NCI-H345 treated with DMSO at 0.1 percent for 48 hours (cell line): ENCODE data around the gene ZNF319.
"Not testable (repeated sequence)": the region's sequence is repeated elsewhere in the genome, so short reads cannot be mapped to it uniquely, and the experiment has no call there.

Source experiments
- DNase-seq: peaks from one replicate; lab custom pipeline; 2025; ENCODE audit not compliant: unreplicated experiment; lab: John Stamatoyannopoulos, UW

ZNF319 gene

DNA sequence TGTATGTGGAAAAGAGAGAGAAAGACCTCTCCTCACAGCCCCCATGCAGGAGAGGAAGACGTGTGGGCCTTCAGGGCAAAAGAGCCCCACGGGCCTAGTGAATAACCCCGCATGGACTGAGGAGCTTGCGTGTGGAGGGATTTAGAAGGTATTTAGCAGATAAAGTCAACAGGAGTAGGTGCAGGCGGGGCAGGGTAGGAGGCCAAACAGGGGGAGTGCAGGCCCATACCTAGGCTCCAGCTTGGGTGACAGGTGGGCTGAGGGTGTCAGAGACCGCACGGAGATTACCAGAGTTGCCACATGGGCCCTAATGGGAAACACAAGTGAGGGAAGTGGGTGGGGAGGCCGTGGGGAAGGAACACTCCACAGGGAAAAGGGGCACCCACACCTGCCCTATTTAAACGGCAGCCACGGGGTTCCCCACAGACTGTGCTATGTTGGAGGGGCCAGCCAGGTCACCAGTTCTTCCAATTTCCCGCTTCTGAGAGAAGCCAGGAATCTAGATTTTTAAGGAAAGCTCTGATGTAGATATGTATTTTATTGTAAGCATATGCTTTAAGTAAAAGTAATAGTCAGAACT, 21.4 kb downstream of the ZNF319 start:
- DNase-seq = no peak

DNA sequence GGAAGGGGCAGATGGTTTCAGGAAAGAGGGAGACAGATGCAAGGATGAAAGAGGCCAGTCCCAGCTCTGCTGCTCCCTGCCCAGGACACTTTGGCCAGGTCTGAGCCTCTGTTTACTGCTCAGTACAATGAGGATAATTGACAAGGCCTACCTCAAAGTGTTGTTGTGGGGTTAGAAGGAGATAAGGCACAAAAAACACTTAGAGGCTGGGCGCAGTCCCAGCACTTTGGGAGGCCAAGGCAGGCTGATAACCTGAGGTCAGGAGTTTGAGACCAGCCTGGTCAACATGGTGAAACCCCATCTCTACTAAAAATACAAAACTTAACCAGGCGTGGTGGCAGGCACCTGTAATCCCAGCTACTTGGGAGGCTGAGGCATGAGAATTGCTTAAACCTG, 22.4 kb downstream of the ZNF319 start:
- not testable (repeated sequence) for DNase-seq

DNA sequence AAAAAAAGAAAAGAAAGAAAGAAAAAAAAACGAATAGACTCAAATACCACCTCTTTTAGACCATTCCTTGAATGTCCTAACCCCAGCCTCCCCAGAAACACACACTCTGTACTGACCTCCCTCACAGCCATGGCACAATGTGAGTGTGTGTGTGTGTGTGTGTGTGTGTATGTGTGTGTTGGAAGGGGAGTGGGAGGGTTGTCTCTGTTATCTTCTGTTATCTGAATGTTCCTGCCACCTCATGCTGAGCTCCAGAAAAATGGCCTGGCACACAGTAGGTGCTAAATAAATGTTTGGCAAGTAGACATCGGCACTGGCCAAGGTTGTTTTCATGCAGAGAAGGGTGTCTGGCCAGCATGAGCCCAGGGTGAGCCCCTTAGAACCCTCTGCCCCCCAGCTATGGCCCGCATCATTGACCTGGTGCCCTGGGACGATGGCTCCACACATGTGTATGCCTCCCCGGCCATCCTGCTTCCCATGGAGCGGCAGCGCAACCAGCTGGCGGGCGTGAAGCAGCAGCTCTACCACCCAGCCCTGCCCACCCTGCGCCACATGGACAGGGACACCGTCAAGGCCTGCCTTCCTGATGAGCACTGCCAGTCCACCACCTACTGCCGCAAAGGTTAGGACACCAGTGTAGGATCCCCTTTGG, 22.9 kb downstream of the ZNF319 start:
- DNase-seq = no peak

- DNase-seq = no peak
These were observed 24.1 kb downstream of the ZNF319 start for GRCh38 chr16:57976331-57976796.

GRCh38 chr16:57972306-57972705, 28.2 kb downstream of the ZNF319 start:
- DNase-seq = no peak

DNA sequence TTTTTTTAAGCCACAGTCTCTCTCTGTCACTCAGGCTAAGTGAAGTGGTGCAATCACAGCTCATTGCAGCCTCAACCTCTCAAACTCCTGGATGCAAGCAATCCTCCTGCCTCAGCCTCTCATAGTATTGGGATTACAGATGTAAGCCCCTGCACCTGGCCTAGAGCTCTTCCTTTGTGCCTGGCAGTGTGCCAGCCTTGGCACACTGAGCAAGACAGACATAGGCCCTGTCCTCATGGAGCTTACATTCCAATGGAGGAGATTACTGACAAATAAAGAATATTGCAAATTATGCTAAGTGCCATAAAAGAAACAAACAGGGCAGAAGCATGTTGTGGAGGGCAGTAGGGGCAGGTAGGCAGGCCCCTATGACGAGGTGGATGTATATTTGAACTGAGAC, 28.6 kb downstream of the ZNF319 start:
- no peak for DNase-seq

GRCh38 chr16:57970970-57971369, 29.5 kb downstream of the ZNF319 start, which contains the start of gene CNGB1:
CNGB1 (minus strand) TSS chr16:57971128; CDS start chr16:57967286, 3,842 bp downstream.
- DNase-seq = no peak

- no peak for DNase-seq
These were observed 30.2 kb downstream of the ZNF319 start for GRCh38 chr16:57970319-57970718.

- no peak for DNase-seq
These were observed 30.9 kb downstream of the ZNF319 start for GRCh38 chr16:57969451-57970123.

GRCh38 chr16:57967916-57968315, 32.6 kb downstream of the ZNF319 start:
- no peak for DNase-seq

DNA sequence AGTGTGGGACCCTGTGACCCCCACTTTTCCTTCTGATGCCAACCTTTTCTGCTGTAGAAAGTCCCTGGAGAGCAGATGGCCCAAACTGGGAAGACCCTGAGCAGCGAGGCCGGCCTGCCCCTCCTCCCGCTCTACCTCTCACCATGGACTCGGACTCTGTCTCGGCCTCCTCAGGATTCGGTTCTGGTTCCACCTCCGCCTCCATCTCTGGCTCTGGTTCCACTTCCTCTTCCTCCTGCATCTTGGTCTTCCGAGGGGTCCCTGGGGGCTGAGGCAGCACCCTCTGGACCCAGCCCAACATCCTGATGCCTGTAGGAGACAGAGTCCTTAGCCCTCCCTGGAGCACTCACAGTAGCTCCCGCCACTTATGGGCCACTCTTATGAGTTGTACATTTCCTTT, 33.5 kb downstream of the ZNF319 start:
- no peak for DNase-seq

DNA sequence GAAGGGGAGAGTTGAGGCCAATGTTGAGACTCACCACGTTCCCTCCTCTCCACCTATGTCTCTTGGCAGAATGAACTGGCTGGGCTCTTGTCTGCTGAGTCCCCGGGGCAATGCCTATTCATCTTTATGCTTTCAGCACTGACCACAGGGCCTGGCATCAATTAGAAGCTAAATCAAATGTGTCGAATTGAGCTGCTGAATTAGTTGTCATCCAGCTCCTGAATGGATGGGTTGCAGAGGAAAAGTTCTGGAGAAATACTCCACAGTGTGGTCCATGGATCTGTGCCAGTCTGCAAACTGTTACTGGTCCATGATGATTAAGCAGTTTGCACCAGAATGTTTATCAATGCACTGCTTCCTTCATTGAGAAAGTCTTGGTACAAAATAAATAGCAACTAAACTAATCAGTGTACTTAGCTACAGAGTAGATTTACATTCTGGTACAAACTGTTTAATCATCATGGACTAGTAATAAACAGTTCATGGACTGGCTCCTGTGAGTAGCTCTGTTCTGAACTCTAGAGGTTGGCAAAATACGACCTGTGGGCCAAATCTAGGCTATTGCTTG, 34.2 kb downstream of the ZNF319 start:
- DNase-seq = no peak

DNA sequence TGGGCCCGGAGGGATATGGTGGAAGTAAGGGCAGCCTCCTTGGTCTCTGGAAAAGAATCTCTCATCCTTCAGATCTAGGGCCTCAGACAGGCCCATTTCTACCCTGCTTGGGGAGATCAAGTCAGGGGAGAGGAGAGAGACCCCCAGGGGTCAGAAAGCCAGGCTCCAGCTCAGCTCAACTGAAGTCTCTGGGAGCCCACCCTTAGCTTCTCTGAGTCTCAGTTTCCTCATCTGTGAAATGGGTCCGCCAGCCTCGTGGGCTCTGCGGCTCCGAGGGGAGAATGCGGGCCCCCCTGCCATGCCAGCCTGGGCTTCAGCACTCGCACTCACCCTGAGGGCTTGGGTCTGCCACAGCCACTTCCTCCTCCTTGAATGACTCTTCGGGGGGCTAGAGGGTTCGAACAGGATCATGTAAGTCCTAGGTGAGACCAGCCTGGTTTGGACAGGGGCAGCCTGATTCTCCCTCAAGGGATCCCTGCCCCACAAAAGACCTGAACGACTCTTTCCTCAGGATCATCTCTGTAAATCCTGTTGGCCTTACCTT, 36.2 kb downstream of the ZNF319 start:
- DNase-seq = no peak

GRCh38 chr16:57962756-57963155, 37.7 kb downstream of the ZNF319 start:
- no peak for DNase-seq

DNA sequence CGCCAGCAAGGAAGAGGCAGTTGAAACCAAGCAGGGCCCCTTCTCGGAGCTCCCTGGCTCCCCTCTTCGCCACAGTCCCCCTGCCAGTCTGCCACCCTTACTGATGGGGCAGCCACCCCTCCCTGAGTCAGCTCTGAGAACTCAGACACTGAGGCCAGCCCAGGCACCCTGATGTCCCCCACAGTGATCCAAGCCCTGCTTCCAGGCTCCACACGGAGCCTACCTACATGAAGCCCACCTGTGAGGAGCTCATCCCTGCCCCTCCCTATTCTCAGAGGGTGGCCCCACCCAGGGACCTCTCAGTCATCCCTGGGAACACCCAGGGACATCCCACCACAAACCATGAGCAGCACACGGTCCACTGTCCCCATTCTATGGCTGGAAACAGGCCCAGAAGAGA, 38.4 kb downstream of the ZNF319 start:
- no peak for DNase-seq

DNA sequence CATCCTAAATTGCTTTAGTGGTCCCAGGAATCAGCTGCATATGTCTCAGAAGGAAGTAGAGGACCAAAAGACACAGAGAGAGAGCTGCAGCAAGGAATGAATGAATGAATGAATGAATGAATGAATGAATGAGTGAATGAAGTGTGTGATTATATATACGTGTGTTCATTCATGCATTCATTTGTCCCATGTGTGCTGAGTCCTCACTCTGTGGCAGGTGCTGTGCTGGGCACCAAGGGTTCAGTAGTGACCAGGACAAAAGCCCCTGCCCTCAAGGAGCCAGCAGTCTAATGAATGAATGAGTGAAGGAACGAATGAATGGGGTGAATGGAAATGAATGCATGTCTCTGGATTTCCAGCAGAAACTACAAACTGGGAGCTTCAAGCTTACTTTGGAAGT, 38.9 kb downstream of the ZNF319 start:
- no peak for DNase-seq

- DNase-seq = no peak
These were observed 39.5 kb downstream of the ZNF319 start for GRCh38 chr16:57960826-57961472.

DNA sequence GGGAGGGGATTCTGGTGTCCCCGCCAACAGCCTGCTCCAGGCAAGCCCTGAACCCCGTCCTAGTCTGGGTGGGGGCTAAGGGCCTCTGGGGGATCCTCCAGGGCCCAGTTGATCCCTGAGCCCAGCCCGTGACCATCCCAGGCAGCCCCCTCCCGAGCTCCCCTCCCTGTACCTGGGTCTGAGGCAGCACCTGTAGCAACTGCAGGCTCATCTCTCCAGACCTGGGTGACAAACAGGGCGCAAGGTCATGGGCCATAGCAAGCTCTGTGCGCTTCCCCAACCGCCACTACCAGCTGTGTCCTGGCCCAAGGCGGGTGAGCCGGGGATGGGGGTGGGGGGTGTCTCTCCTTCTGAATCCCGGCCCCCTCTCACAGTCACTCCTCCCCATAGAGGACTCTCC, 40.2 kb downstream of the ZNF319 start:
- no peak for DNase-seq

- DNase-seq = no peak
These were observed 40.7 kb downstream of the ZNF319 start for GRCh38 chr16:57959804-57960203.

- DNase-seq = no peak
These were observed 41.4 kb downstream of the ZNF319 start for GRCh38 chr16:57959121-57959520.

DNA sequence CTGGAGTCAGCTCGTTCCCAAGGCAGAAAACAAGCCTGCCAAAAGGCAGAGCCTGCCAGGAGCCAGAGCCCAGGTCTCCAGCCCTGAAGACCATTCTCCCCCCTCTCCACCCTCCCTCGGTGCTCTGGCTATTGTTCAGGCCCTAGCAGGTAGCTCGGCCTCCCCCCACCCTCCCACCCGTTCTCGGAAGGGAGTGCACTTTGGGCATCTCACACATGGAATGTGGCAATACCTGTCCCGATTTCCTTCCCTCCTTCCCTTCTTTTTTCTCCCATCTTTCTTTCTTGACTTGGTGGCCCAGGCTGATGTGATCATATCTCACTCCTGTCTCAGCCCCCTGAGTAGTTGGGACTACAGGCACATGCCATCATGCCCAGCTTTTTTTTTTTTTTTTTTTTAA, 41.9 kb downstream of the ZNF319 start:
- DNase-seq = no peak
